Astrocyte (in vitro differentiated cells and primary cell): ENCODE data around the gene SYF2. TPM values are rescaled to one million over a fixed set of nuclear protein-coding genes. Genes with fewer than 3 reads are reported as not detected.
A peak's percentile ranks its signal among the peaks of the same experiment; 100 is the strongest.

Experiments used
- DNase-seq: peaks from one replicate; pipeline ENCODE4 v3.0.0-alpha.2; 2010; ENCODE audit warnings: low read depth
- FAIRE-seq: peaks from 2 replicates; lab custom pipeline; 2011; peaks lifted over from hg19 to GRCh38; lab: Jason Lieb, UNC
- H2AFZ ChIP-seq: 2 replicates; pipeline ENCODE4 v1.6.0; 2012; ENCODE audit warnings: low read depth, low read length, inconsistent platforms
- H3K27ac ChIP-seq: 2 replicates; pipeline ENCODE4 v1.5.1; 2011; ENCODE audit warnings: low read depth, low read length, inconsistent platforms
- H3K27me3 ChIP-seq: 2 replicates; pipeline ENCODE4 v1.6.0; 2011; ENCODE audit warnings: low read length, inconsistent platforms; ENCODE audit not compliant: insufficient read depth
- H3K36me3 ChIP-seq: 2 replicates; pipeline ENCODE4 v1.5.1; 2011; ENCODE audit warnings: low read length, inconsistent platforms; ENCODE audit not compliant: insufficient read depth
- H3K4me1 ChIP-seq: 2 replicates; pipeline ENCODE4 v1.5.1; 2011; ENCODE audit warnings: low read length, inconsistent platforms; ENCODE audit not compliant: insufficient read depth
- H3K4me2 ChIP-seq: 2 replicates; pipeline ENCODE4 v1.6.0; 2012; ENCODE audit warnings: low read length, inconsistent platforms
- H3K4me3 ChIP-seq: 2 replicates; pipeline ENCODE4 v1.5.1; 2011; ENCODE audit warnings: low read depth, mild to moderate bottlenecking, low read length, inconsistent platforms; ENCODE audit not compliant: insufficient read depth
- H3K79me2 ChIP-seq: 2 replicates; pipeline ENCODE4 v1.6.0; 2012; ENCODE audit warnings: mild to moderate bottlenecking, low read length, inconsistent platforms; ENCODE audit not compliant: insufficient read depth
- H3K9ac ChIP-seq: 2 replicates; pipeline ENCODE4 v1.6.0; 2012; ENCODE audit warnings: mild to moderate bottlenecking, low read length, inconsistent platforms
- H3K9me3 ChIP-seq: 2 replicates; pipeline ENCODE4 v1.5.1; 2012; ENCODE audit warnings: low read depth, mild to moderate bottlenecking, low read length, inconsistent platforms; ENCODE audit not compliant: insufficient read depth
- H4K20me1 ChIP-seq: 2 replicates; pipeline ENCODE4 v1.6.0; 2012; ENCODE audit warnings: low read length, inconsistent platforms; ENCODE audit not compliant: insufficient read depth
- H3K27ac Mint-ChIP-seq: one replicate; pipeline ENCODE4 v1.8.0; 2021; ENCODE audit warnings: mild to moderate bottlenecking, mixed read lengths; ENCODE audit not compliant: unreplicated experiment
- H3K27me3 Mint-ChIP-seq: one replicate; pipeline ENCODE4 v1.8.0; 2021; ENCODE audit warnings: low read depth, mixed read lengths; ENCODE audit not compliant: unreplicated experiment
- H3K36me3 Mint-ChIP-seq: one replicate; pipeline ENCODE4 v1.8.0; 2021; ENCODE audit warnings: low read depth, mixed read lengths; ENCODE audit not compliant: unreplicated experiment
- H3K4me1 Mint-ChIP-seq: one replicate; pipeline ENCODE4 v1.8.0; 2021; ENCODE audit warnings: low read depth, mixed read lengths; ENCODE audit not compliant: unreplicated experiment
- H3K4me3 Mint-ChIP-seq: one replicate; pipeline ENCODE4 v1.8.0; 2021; ENCODE audit warnings: mild to moderate bottlenecking, moderate library complexity, mixed read lengths; ENCODE audit not compliant: unreplicated experiment
- H3K9me3 Mint-ChIP-seq: one replicate; pipeline ENCODE4 v1.8.0; 2021; ENCODE audit warnings: mild to moderate bottlenecking, mixed read lengths; ENCODE audit not compliant: unreplicated experiment
- CTCF ChIP-seq: IDR thresholded peaks from 2 replicates; pipeline ENCODE4 v1.5.1; 2011; ENCODE audit warnings: low read depth, mild to moderate bottlenecking, inconsistent platforms, low read length, moderate library complexity; ENCODE audit not compliant: insufficient read depth
- EZH2 ChIP-seq: IDR thresholded peaks from 2 replicates; pipeline ENCODE4 v1.6.1; 2012; ENCODE audit warnings: mild to moderate bottlenecking, low read length, inconsistent platforms; ENCODE audit not compliant: insufficient read depth
- total RNA-seq: library from RNA; stranded (reverse); gene quantifications from 2 replicates; pipeline ENCODE4 v1.2.1, GENCODE V29; 2021

SYF2 gene
- total RNA-seq, 1 donor from 2014 or later = 29.1 TPM

GRCh38 chr1:25187077-25187476 lies 45.2 kb downstream of the SYF2 start:
- H3K36me3 Mint-ChIP-seq = no peaks in the 10 kb centered on the region
- H3K4me3 Mint-ChIP-seq = no peak overlapping the region
- H3K9ac ChIP-seq = no peak overlapping the region
- no peaks in the 10 kb centered on the region for H3K9me3 ChIP-seq
- no peaks in the 10 kb centered on the region for H3K27me3 ChIP-seq
- no peak overlapping the region for H2AFZ ChIP-seq
- FAIRE-seq = no peak
- H3K4me3 ChIP-seq = no peak overlapping the region
- no peaks in the 10 kb centered on the region for H4K20me1 ChIP-seq
- H3K36me3 ChIP-seq = no peaks in the 10 kb centered on the region
- no peak overlapping the region for H3K27ac ChIP-seq
- H3K4me2 ChIP-seq = no peak overlapping the region
- peaks cover 9% of the 10 kb centered on the region for H3K4me1 Mint-ChIP-seq
- H3K27me3 Mint-ChIP-seq = peaks cover 17% of the 10 kb centered on the region
- H3K9me3 Mint-ChIP-seq = no peaks in the 10 kb centered on the region
- H3K27ac Mint-ChIP-seq = peak overlapping the region; percentile 66
- no peak for DNase-seq
- TF ChIP-seq CTCF (no peak), EZH2 (no peak)
- no peaks in the 10 kb centered on the region for H3K4me1 ChIP-seq
- no peaks in the 10 kb centered on the region for H3K79me2 ChIP-seq

GRCh38 chr1:25186161-25187007 lies 45.9 kb downstream of the SYF2 start:
- H3K36me3 Mint-ChIP-seq = no peaks in the 10 kb centered on the region

More at GRCh38 chr1:25186161-25187007, 45.9 kb downstream of the SYF2 start:
- H3K9me3 Mint-ChIP-seq = no peaks in the 10 kb centered on the region
- no peaks in the 10 kb centered on the region for H4K20me1 ChIP-seq
- H3K4me1 Mint-ChIP-seq = peaks cover 11% of the 10 kb centered on the region
- no peak overlapping the region for H3K27ac Mint-ChIP-seq
- no peak overlapping the region for H3K4me3 Mint-ChIP-seq
- no peaks in the 10 kb centered on the region for H3K4me1 ChIP-seq
- no peak overlapping the region for H2AFZ ChIP-seq
- H3K79me2 ChIP-seq = no peaks in the 10 kb centered on the region
- no peak overlapping the region for H3K4me2 ChIP-seq
- no peak overlapping the region for H3K4me3 ChIP-seq
- TF ChIP-seq EZH2 = no peak
- no peak for TF ChIP-seq CTCF
- no peak overlapping the region for H3K9ac ChIP-seq
- no peaks in the 10 kb centered on the region for H3K36me3 ChIP-seq
- H3K27me3 Mint-ChIP-seq = peaks cover 14% of the 10 kb centered on the region
- FAIRE-seq (no peak), DNase-seq (no peak)
- no peaks in the 10 kb centered on the region for H3K9me3 ChIP-seq
- H3K27ac ChIP-seq = no peak overlapping the region
- no peaks in the 10 kb centered on the region for H3K27me3 ChIP-seq
